Mucosa of descending colon (tissue), 3 donors: ENCODE data around the gene NUAK2. TPM values are rescaled to one million over a fixed set of nuclear protein-coding genes. Genes with fewer than 3 reads are reported as not detected.
A peak's percentile ranks its signal among the peaks of the same experiment; 100 is the strongest.

Source experiments
- ATAC-seq: fragments of 200-7000 bp; cut with Tn5 transposase; one replicate; pipeline ENCODE4 v1.9.1; 2020; ENCODE audit warnings: mild to moderate bottlenecking, moderate library complexity
- DNase-seq, 3 donors: peaks; one replicate each; pipeline ENCODE4 v3.0.0-alpha.2; 2020
- H3K36me3 ChIP-seq: fragments of 200-600 bp; one replicate; pipeline ENCODE4 v1.8.0; 2021; ENCODE audit warnings: low read depth, mild to moderate bottlenecking
- H3K4me1 ChIP-seq: fragments of 200-600 bp; one replicate; pipeline ENCODE4 v1.8.0; 2021; ENCODE audit warnings: low read depth, mild to moderate bottlenecking
- H3K4me3 ChIP-seq: fragments of 200-600 bp; one replicate; pipeline ENCODE4 v1.8.0; 2021; ENCODE audit warnings: mild to moderate bottlenecking
- H3K9me3 ChIP-seq: fragments of 200-600 bp; one replicate; pipeline ENCODE4 v1.8.0; 2021; ENCODE audit warnings: mild to moderate bottlenecking
- CTCF ChIP-seq: fragments of 200-600 bp; IDR thresholded peaks from one replicate; pipeline ENCODE4 v1.8.0; 2022; ENCODE audit warnings: antibody characterized with exemption, mild to moderate bottlenecking
- intact Hi-C, 2 donors: fragments of 100-400 bp; cut with DNase I in 1 of 2; cut with micrococcal nuclease in 1 of 2; formaldehyde crosslinking; loops; one replicate each; pipeline versions ENCODE4 v1.11.0 to v1.11.1; 2022; cut with DNase I, micrococcal nuclease
- total RNA-seq, 3 donors: library from RNA; stranded (reverse); fragmentation: NEBNext Ultra II Directional in 2 of 3; extraction: Animal tissue kit (Norgen Biotek cat#: 25700) in 2 of 3; gene quantifications; one replicate each; pipeline versions ENCODE4 v1.2.1 to v1.2.4, GENCODE V29; 2021 to 2023
- donor health status: DM: no; HTN: no; CAD: no; lungs with moderate emphysema.
- donor health status: DM: no; HTN: no; CAD: no.
- donor health status: DM: no; HTN: yes; CAD: no.

The NUAK2 gene
- total RNA-seq, 3 donors from 2014 or later, result 16.5 to 50.8 (median 29.5) TPM

- Histone ChIP-seq H3K9me3 (no peaks in the 10 kb centered on the region), H3K4me1 (peaks cover 4% of the 10 kb centered on the region), H3K36me3 (no peaks in the 10 kb centered on the region), H3K4me3 (no peak overlapping the region)
- no peak for TF ChIP-seq CTCF
- intact Hi-C loops, result no loop called here
- no peak for ATAC-seq
- DNase-seq, result no peak
Observed at GRCh38 chr1:205330150-205330549, 8.6 kb upstream of the NUAK2 start.

GRCh38 chr1:205329719-205330118 lies 8.2 kb upstream of the NUAK2 start:
- intact Hi-C loops, result no loop called here
- ATAC-seq (peak; percentile 14), DNase-seq (no peak)
- no peak for TF ChIP-seq CTCF
- Histone ChIP-seq H3K4me1 (peaks cover 6% of the 10 kb centered on the region), H3K9me3 (no peaks in the 10 kb centered on the region), H3K36me3 (no peaks in the 10 kb centered on the region), H3K4me3 (no peak overlapping the region)

GRCh38 chr1:205328476-205328875 lies 6.9 kb upstream of the NUAK2 start:
- DNase-seq (no peak), ATAC-seq (no peak)
- H3K4me1 ChIP-seq, result peaks cover 6% of the 10 kb centered on the region
- no peaks in the 10 kb centered on the region for H3K36me3 ChIP-seq
- H3K9me3 ChIP-seq, result no peaks in the 10 kb centered on the region
- no peak overlapping the region for H3K4me3 ChIP-seq
- TF ChIP-seq CTCF, result no peak
- intact Hi-C loops, result no loop called here

GRCh38 chr1:205326812-205327466 lies 5.4 kb upstream of the NUAK2 start:
- intact Hi-C loops, result no loop called here
- H3K36me3 ChIP-seq, result no peaks in the 10 kb centered on the region
- peaks cover 8% of the 10 kb centered on the region for H3K4me1 ChIP-seq
- DNase-seq (no peak), ATAC-seq (no peak)
- TF ChIP-seq CTCF, result no peak
- no peaks in the 10 kb centered on the region for H3K9me3 ChIP-seq
- no peak overlapping the region for H3K4me3 ChIP-seq

- Histone ChIP-seq H3K36me3 (no peaks in the 10 kb centered on the region), H3K9me3 (no peaks in the 10 kb centered on the region), H3K4me3 (no peak overlapping the region), H3K4me1 (peaks cover 10% of the 10 kb centered on the region)
- peak; percentile 47 for ATAC-seq
- peak; percentile 48 for TF ChIP-seq CTCF
- peak in 1 of 3 donors; percentile 91 for DNase-seq
- intact Hi-C loops, result loop anchor here (2.0 kb wide), 1 partner anchor 53 kb away; no protein-coding TSS in a partner anchor
Observed at GRCh38 chr1:205325334-205325884, 3.9 kb upstream of the NUAK2 start.
